RPMI8226 (cell line): Measurements from ENCODE around the gene TEX19.
"Not testable (repeated sequence)": the region's sequence is repeated elsewhere in the genome, so short reads cannot be mapped to it uniquely, and the experiment has no call there.

Experiments used
- DNase-seq: peaks from one replicate; pipeline ENCODE4 v3.0.0-alpha.2; 2015

TEX19 gene

DNA sequence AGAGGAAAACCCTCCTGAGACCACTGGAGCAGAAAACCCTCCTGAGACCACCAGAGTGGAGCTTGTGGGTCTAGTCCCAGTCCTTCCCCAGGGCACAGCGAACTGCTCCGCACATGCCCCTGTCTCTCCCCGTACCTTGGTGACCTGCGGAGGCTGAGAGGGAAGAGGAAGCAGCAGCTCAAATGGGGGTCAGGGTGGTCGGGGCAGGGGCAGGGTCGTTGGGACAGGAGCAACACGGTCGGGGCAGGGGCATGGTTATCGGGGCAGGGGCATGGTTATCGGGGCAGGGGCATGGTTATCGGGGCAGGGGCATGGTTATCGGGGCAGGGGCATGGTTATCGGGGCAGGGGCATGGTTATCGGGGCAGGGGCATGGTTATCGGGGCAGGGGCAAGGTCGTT is 53.0 kb downstream of the TEX19 start:
- not testable (repeated sequence) for DNase-seq

DNA sequence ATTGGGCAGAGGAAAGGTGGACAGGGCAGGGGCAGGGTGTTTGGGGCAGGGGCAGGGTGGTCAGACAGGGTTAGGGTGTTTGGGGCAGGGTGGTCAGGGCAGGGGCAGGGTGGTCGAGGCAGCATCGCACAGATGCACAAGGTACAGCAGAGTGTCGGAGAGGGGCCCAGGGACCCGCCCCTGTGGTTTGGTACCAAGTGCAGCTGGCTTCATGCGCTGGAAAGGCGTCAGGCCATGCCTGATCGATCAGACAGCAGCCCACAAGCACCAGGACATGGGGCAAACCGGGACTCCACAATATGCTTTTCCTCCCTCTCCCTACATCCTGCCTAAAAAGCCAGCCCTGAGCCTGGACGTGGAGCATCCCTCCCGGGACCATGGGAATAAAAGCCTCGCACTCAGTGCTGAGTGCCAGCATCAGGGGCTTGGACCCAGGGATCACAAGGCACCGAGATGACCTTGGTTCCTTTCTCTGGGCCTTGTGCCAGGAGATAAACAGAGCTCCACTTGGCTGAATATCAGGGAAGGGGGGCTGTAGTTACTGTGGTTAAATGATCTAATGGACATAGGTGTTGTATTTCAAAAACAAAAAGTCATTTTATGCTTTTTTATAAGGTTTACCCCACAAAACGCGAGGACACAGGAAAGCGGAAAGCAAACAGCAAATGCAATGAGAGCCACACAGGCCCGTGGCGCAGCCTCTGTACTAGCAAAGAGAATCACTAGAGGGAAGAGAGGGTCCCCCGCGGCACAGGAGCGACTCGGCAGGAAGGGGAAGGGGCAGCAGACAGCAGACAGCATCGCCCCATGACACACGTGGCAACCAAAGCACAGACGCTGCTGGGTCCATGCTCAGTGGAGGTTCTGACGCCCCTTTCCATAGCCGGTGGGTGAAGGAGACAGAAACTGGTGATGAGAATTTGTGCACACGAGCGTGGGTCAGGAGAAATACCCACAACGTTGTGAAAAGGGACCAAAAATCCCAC is 53.8 kb downstream of the TEX19 start:
- no peak for DNase-seq
